ENCODE results near the gene FBXO41.

FBXO41 gene

DNA sequence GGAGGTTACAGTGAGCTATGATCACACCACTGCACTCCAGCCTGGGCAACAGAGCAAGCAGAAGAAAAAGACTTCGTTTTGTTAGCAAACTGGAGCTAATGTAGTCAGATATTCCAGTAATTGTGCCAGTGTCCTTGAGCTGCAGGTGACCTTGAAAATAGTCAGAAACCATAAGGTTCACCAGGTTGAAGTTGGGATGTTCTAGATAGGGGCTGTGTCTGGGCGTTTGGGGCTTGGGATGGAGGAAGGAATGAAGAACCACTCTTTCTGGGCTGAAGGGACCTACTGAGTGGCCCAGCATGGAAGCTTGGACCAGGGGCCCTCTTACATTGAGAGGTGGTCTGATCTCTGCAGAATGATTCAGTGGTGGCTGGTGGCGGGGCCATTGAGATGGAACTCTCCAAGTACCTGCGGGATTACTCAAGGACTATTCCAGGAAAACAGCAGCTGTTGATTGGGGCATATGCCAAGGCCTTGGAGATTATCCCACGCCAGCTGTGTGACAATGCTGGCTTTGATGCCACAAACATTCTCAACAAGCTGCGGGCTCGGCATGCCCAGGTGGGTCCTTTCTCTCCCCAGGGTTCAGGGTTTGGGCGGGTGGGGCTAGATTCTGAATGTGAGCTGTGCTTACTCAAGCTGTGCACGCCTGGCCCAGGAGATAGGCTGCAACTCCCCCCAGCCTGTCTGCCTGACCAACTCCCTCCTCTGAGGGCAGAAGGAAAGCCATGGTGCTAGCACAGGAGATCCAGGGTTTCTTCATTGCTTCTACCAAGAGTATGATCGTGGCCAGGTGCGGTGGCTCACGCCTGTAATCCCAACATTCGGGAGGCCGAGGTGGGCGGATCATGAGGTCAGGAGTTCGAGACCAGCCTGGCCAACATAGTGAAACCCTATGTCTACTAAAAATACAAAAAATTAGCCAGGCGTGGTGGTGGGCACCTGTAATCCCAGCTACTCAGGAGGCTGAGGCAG is 33.1 kb downstream of the FBXO41 start:
- TF ChIP-seq ISL1 (CRISPR knock-in tag; IDR thresholded peaks at IDR 0.05) (no peak), BACH2 (CRISPR knock-in tag; IDR thresholded peaks at IDR 0.05; ENCODE audit: borderline replicate concordance) (no peak), TSHZ2 (CRISPR knock-in tag; IDR thresholded peaks at IDR 0.05) (no peak), PPARA (CRISPR knock-in tag; IDR thresholded peaks at IDR 0.05; ENCODE audit: borderline replicate concordance) (no peak), SNAI2 (CRISPR knock-in tag; IDR thresholded peaks at IDR 0.05) (no peak), CSRNP3 (CRISPR knock-in tag; IDR thresholded peaks at IDR 0.05) (no peak), POU6F1 (CRISPR knock-in tag; IDR thresholded peaks at IDR 0.05; ENCODE audit: borderline replicate concordance, low read depth) (no peak), ZNF70 (CRISPR knock-in tag; IDR thresholded peaks at IDR 0.05) (no peak), ESRRG (CRISPR knock-in tag; IDR thresholded peaks at IDR 0.05) (no peak), ZC3H10 (CRISPR knock-in tag; IDR thresholded peaks at IDR 0.05) (no peak), ZNF8 (CRISPR knock-in tag; IDR thresholded peaks at IDR 0.05) (no peak), CSDC2 (CRISPR knock-in tag; IDR thresholded peaks at IDR 0.05) (no peak), ZFP3 (CRISPR knock-in tag; IDR thresholded peaks at IDR 0.05) (no peak)
- TF ChIP-seq, protein P1, sequence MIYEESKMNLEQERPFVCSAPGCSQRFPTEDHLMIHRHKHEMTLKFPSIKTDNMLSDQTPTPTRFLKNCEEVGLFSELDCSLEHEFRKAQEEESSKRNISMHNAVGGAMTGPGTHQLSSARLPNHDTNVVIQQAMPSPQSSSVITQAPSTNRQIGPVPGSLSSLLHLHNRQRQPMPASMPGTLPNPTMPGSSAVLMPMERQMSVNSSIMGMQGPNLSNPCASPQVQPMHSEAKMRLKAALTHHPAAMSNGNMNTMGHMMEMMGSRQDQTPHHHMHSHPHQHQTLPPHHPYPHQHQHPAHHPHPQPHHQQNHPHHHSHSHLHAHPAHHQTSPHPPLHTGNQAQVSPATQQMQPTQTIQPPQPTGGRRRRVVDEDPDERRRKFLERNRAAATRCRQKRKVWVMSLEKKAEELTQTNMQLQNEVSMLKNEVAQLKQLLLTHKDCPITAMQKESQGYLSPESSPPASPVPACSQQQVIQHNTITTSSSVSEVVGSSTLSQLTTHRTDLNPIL (CRISPR knock-in tag; IDR thresholded peaks at IDR 0.05; ENCODE audit: low read depth) = no peak
- no peak for ATAC-seq

DNA sequence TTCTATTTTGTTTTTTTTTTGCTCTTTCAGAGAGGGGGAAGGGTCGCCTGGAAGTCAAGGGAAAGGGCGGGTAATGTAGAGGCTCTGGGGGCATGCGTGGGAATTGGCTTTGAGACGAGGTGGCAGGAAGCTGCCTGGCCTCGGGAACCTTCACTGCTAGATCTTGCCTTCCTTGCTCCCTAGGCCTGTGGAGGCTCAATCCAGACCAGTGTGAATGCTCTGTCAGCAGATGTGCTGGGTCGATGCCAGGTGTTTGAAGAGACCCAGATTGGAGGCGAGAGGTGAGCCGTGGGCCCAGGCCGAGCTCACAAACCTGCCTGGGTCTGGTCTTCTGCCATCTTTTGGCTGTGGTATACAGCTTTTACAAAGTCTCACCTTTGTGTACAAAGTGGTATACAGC is 34.6 kb downstream of the FBXO41 start:
- ATAC-seq = no peak
- no peak for TF ChIP-seq ZFP30 (CRISPR knock-in tag; IDR thresholded peaks at IDR 0.05)
- no peak for TF ChIP-seq RARB (CRISPR knock-in tag; IDR thresholded peaks at IDR 0.05)
- no peak for TF ChIP-seq OSR1 (CRISPR knock-in tag; IDR thresholded peaks at IDR 0.05)
- no peak for TF ChIP-seq ISL1 (CRISPR knock-in tag; IDR thresholded peaks at IDR 0.05)
- no peak for TF ChIP-seq ZNF565 (CRISPR knock-in tag; conservative IDR thresholded peaks at IDR 0.05; ENCODE audit: low read depth)
- TF ChIP-seq GLIS3 (CRISPR knock-in tag; IDR thresholded peaks at IDR 0.05) = no peak
- TF ChIP-seq BACH2 (CRISPR knock-in tag; IDR thresholded peaks at IDR 0.05; ENCODE audit: borderline replicate concordance) = no peak
- TF ChIP-seq TCF4 (CRISPR knock-in tag; IDR thresholded peaks at IDR 0.05; ENCODE audit: borderline replicate concordance) = no peak
- TF ChIP-seq CSDC2 (CRISPR knock-in tag; IDR thresholded peaks at IDR 0.05) = no peak
- TF ChIP-seq, protein P1 (CRISPR knock-in tag; IDR thresholded peaks at IDR 0.05; ENCODE audit: low read depth) = no peak
- TF ChIP-seq ARNTL (CRISPR knock-in tag; IDR thresholded peaks at IDR 0.05; ENCODE audit: borderline replicate concordance, low read depth) = no peak
- no peak for TF ChIP-seq TSHZ2 (CRISPR knock-in tag; IDR thresholded peaks at IDR 0.05)
- TF ChIP-seq POU6F1 (CRISPR knock-in tag; IDR thresholded peaks at IDR 0.05; ENCODE audit: borderline replicate concordance, low read depth) = no peak
- TF ChIP-seq SNAI2 (CRISPR knock-in tag; IDR thresholded peaks at IDR 0.05) = no peak
- TF ChIP-seq ZFP3 (CRISPR knock-in tag; IDR thresholded peaks at IDR 0.05) = no peak
- TF ChIP-seq, protein P2, sequence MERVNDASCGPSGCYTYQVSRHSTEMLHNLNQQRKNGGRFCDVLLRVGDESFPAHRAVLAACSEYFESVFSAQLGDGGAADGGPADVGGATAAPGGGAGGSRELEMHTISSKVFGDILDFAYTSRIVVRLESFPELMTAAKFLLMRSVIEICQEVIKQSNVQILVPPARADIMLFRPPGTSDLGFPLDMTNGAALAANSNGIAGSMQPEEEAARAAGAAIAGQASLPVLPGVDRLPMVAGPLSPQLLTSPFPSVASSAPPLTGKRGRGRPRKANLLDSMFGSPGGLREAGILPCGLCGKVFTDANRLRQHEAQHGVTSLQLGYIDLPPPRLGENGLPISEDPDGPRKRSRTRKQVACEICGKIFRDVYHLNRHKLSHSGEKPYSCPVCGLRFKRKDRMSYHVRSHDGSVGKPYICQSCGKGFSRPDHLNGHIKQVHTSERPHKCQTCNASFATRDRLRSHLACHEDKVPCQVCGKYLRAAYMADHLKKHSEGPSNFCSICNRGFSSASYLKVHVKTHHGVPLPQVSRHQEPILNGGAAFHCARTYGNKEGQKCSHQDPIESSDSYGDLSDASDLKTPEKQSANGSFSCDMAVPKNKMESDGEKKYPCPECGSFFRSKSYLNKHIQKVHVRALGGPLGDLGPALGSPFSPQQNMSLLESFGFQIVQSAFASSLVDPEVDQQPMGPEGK (CRISPR knock-in tag; IDR thresholded peaks at IDR 0.05; ENCODE audit: borderline replicate concordance) = no peak
- no peak for TF ChIP-seq ZNF70 (CRISPR knock-in tag; IDR thresholded peaks at IDR 0.05)
- no peak for TF ChIP-seq PPARA (CRISPR knock-in tag; IDR thresholded peaks at IDR 0.05; ENCODE audit: borderline replicate concordance)
